ENCODE measurements around the gene SLC6A19.

The SLC6A19 gene

GRCh38 chr5:1163366-1163765 is 38.0 kb upstream of the SLC6A19 start:
- no peak overlapping the region for H2BK5ac ChIP-seq (ENCODE audit: low read depth, low read length, poor library complexity, severe bottlenecking)

GRCh38 chr5:1163879-1164278 is 37.5 kb upstream of the SLC6A19 start:
- Histone ChIP-seq H3K4me3 (ENCODE audit: insufficient read depth in 1 of 2, low read depth in 1 of 2, low read length in 2 of 2) (no peak overlapping the region), H4K8ac (ENCODE audit: low read length) (no peak overlapping the region)

More at GRCh38 chr5:1163366-1163765, 38.0 kb upstream of the SLC6A19 start:
- H3K23ac ChIP-seq (ENCODE audit: low read length in 2 of 2): no peak overlapping the region
- no peak overlapping the region for H3K14ac ChIP-seq (ENCODE audit: low read length in 2 of 2)
- peaks cover 50 to 75% of the 10 kb centered on the region in 2 experiments for H3K27me3 ChIP-seq (ENCODE audit: control insufficient read depth in 1 of 2, insufficient read depth in 1 of 2, low read length in 2 of 2)
- no peak overlapping the region for H2AK5ac ChIP-seq (ENCODE audit: low read length, severe bottlenecking)
- no peak overlapping the region for H2BK120ac ChIP-seq (ENCODE audit: low read depth, low read length)
- no peak overlapping the region for H3K27ac ChIP-seq (ENCODE audit: low read length, poor library complexity, severe bottlenecking)
- peaks cover 6% of the 10 kb centered on the region for H3K4me1 ChIP-seq (ENCODE audit: control insufficient read depth, insufficient read depth, low read depth, low read length)
- 88% methylated on average over 12 of the region's 12 CpGs for WGBS
- H3K9ac ChIP-seq (ENCODE audit: low read length): no peak overlapping the region
- H4K91ac ChIP-seq (ENCODE audit: low read length): no peak overlapping the region
- H3K4me2 ChIP-seq (ENCODE audit: low read length, poor library complexity, severe bottlenecking): no peak overlapping the region
- H3K4me3 ChIP-seq (ENCODE audit: insufficient read depth in 1 of 2, low read depth in 1 of 2, low read length in 2 of 2): no peak overlapping the region
- no peak overlapping the region for H3K18ac ChIP-seq (ENCODE audit: low read depth in 1 of 2, low read length in 2 of 2)
- H3K9me3 ChIP-seq (ENCODE audit: control insufficient read depth, low read length): no peaks in the 10 kb centered on the region
- no peaks in the 10 kb centered on the region for H3K79me1 ChIP-seq (replicated peaks; ENCODE audit: low read length, poor library complexity, severe bottlenecking)
- H4K8ac ChIP-seq (ENCODE audit: low read length): no peak overlapping the region
- no peak overlapping the region for H2AFZ ChIP-seq (ENCODE audit: low read depth, low read length)
- no peak for DNase-seq
- H3K36me3 ChIP-seq (ENCODE audit: control insufficient read depth in 1 of 2, insufficient read depth in 2 of 2, low read depth in 1 of 2, low read length in 2 of 2): no peaks in the 10 kb centered on the region
- no peak overlapping the region for H2BK15ac ChIP-seq (ENCODE audit: low read depth, poor library complexity, severe bottlenecking)
- H2BK12ac ChIP-seq (ENCODE audit: low read length in 2 of 2): no peak overlapping the region
- no peak overlapping the region for H3K4ac ChIP-seq (ENCODE audit: low read depth in 1 of 2, low read length in 2 of 2)

GRCh38 chr5:1164696-1165630 is 36.4 kb upstream of the SLC6A19 start:
- Histone ChIP-seq H3K18ac (ENCODE audit: low read depth in 1 of 2, low read length in 2 of 2) (no peak overlapping the region), H3K4me3 (ENCODE audit: insufficient read depth in 1 of 2, low read depth in 1 of 2, low read length in 2 of 2) (no peak overlapping the region), H2BK5ac (ENCODE audit: low read depth, low read length, poor library complexity, severe bottlenecking) (no peak overlapping the region), H3K4me2 (ENCODE audit: low read length, poor library complexity, severe bottlenecking) (no peak overlapping the region), H3K14ac (ENCODE audit: low read length in 2 of 2) (no peak overlapping the region), H4K91ac (ENCODE audit: low read length) (no peak overlapping the region), H3K27ac (ENCODE audit: low read length, poor library complexity, severe bottlenecking) (no peak overlapping the region), H3K4me1 (ENCODE audit: control insufficient read depth, insufficient read depth, low read depth, low read length) (peaks cover 6% of the 10 kb centered on the region), H3K4ac (ENCODE audit: low read depth in 1 of 2, low read length in 2 of 2) (no peak overlapping the region), H3K23ac (ENCODE audit: low read length in 2 of 2) (peak overlapping the region in 1 of 2 experiments; percentile 36), H2BK120ac (ENCODE audit: low read depth, low read length) (no peak overlapping the region), H3K9me3 (ENCODE audit: control insufficient read depth, low read length) (no peaks in the 10 kb centered on the region), H2BK12ac (ENCODE audit: low read length in 2 of 2) (no peak overlapping the region), H3K27me3 (ENCODE audit: control insufficient read depth in 1 of 2, insufficient read depth in 1 of 2, low read length in 2 of 2) (peaks cover 36 to 84% of the 10 kb centered on the region in 2 experiments), H2AFZ (ENCODE audit: low read depth, low read length) (no peak overlapping the region), H2BK15ac (ENCODE audit: low read depth, poor library complexity, severe bottlenecking) (no peak overlapping the region), H3K36me3 (ENCODE audit: control insufficient read depth in 1 of 2, insufficient read depth in 2 of 2, low read depth in 1 of 2, low read length in 2 of 2) (no peaks in the 10 kb centered on the region), H2AK5ac (ENCODE audit: low read length, severe bottlenecking) (no peak overlapping the region), H4K8ac (ENCODE audit: low read length) (no peak overlapping the region), H3K9ac (ENCODE audit: low read length) (no peak overlapping the region), H3K79me1 (replicated peaks; ENCODE audit: low read length, poor library complexity, severe bottlenecking) (no peaks in the 10 kb centered on the region)
- 83% methylated on average over 26 of the region's 27 CpGs for WGBS
- DNase-seq: no peak

More at GRCh38 chr5:1163879-1164278, 37.5 kb upstream of the SLC6A19 start:
- no peak overlapping the region for H3K4me2 ChIP-seq (ENCODE audit: low read length, poor library complexity, severe bottlenecking)
- H3K9me3 ChIP-seq (ENCODE audit: control insufficient read depth, low read length): no peaks in the 10 kb centered on the region
- DNase-seq: no peak
- no peak overlapping the region for H3K27ac ChIP-seq (ENCODE audit: low read length, poor library complexity, severe bottlenecking)
- no peak overlapping the region for H3K23ac ChIP-seq (ENCODE audit: low read length in 2 of 2)
- no peak overlapping the region for H3K14ac ChIP-seq (ENCODE audit: low read length in 2 of 2)
- no peak overlapping the region for H2BK12ac ChIP-seq (ENCODE audit: low read length in 2 of 2)
- no peak overlapping the region for H4K91ac ChIP-seq (ENCODE audit: low read length)
- no peak overlapping the region for H2AFZ ChIP-seq (ENCODE audit: low read depth, low read length)
- no peak overlapping the region for H2AK5ac ChIP-seq (ENCODE audit: low read length, severe bottlenecking)
- WGBS: 91% methylated on average over 14 of the region's 14 CpGs
- peaks cover 47 to 80% of the 10 kb centered on the region in 2 experiments for H3K27me3 ChIP-seq (ENCODE audit: control insufficient read depth in 1 of 2, insufficient read depth in 1 of 2, low read length in 2 of 2)
- peaks cover 6% of the 10 kb centered on the region for H3K4me1 ChIP-seq (ENCODE audit: control insufficient read depth, insufficient read depth, low read depth, low read length)
- no peaks in the 10 kb centered on the region for H3K36me3 ChIP-seq (ENCODE audit: control insufficient read depth in 1 of 2, insufficient read depth in 2 of 2, low read depth in 1 of 2, low read length in 2 of 2)
- H3K79me1 ChIP-seq (replicated peaks; ENCODE audit: low read length, poor library complexity, severe bottlenecking): no peaks in the 10 kb centered on the region
- H2BK120ac ChIP-seq (ENCODE audit: low read depth, low read length): no peak overlapping the region
- H2BK5ac ChIP-seq (ENCODE audit: low read depth, low read length, poor library complexity, severe bottlenecking): no peak overlapping the region
- H3K4ac ChIP-seq (ENCODE audit: low read depth in 1 of 2, low read length in 2 of 2): no peak overlapping the region
- no peak overlapping the region for H2BK15ac ChIP-seq (ENCODE audit: low read depth, poor library complexity, severe bottlenecking)
- H3K18ac ChIP-seq (ENCODE audit: low read depth in 1 of 2, low read length in 2 of 2): no peak overlapping the region
- H3K9ac ChIP-seq (ENCODE audit: low read length): no peak overlapping the region

GRCh38 chr5:1165864-1166263 is 35.5 kb upstream of the SLC6A19 start:
- Histone ChIP-seq H2AFZ (ENCODE audit: low read depth, low read length) (no peak overlapping the region), H3K4me2 (ENCODE audit: low read length, poor library complexity, severe bottlenecking) (no peak overlapping the region), H2BK120ac (ENCODE audit: low read depth, low read length) (no peak overlapping the region)

More at GRCh38 chr5:1165864-1166263, 35.5 kb upstream of the SLC6A19 start:
- Histone ChIP-seq H3K36me3 (ENCODE audit: control insufficient read depth in 1 of 2, insufficient read depth in 2 of 2, low read depth in 1 of 2, low read length in 2 of 2) (no peaks in the 10 kb centered on the region), H3K27me3 (ENCODE audit: control insufficient read depth in 1 of 2, insufficient read depth in 1 of 2, low read length in 2 of 2) (peaks cover 31 to 80% of the 10 kb centered on the region in 2 experiments), H3K9ac (ENCODE audit: low read length) (no peak overlapping the region), H2BK5ac (ENCODE audit: low read depth, low read length, poor library complexity, severe bottlenecking) (no peak overlapping the region), H3K27ac (ENCODE audit: low read length, poor library complexity, severe bottlenecking) (no peak overlapping the region), H4K91ac (ENCODE audit: low read length) (no peak overlapping the region), H2BK15ac (ENCODE audit: low read depth, poor library complexity, severe bottlenecking) (no peak overlapping the region), H3K14ac (ENCODE audit: low read length in 2 of 2) (no peak overlapping the region), H3K18ac (ENCODE audit: low read depth in 1 of 2, low read length in 2 of 2) (no peak overlapping the region), H2AK5ac (ENCODE audit: low read length, severe bottlenecking) (no peak overlapping the region), H3K9me3 (ENCODE audit: control insufficient read depth, low read length) (no peaks in the 10 kb centered on the region), H3K79me1 (replicated peaks; ENCODE audit: low read length, poor library complexity, severe bottlenecking) (no peaks in the 10 kb centered on the region), H3K4me3 (ENCODE audit: insufficient read depth in 1 of 2, low read depth in 1 of 2, low read length in 2 of 2) (no peak overlapping the region), H2BK12ac (ENCODE audit: low read length in 2 of 2) (no peak overlapping the region), H4K8ac (ENCODE audit: low read length) (no peak overlapping the region), H3K4me1 (ENCODE audit: control insufficient read depth, insufficient read depth, low read depth, low read length) (peaks cover 6% of the 10 kb centered on the region), H3K4ac (ENCODE audit: low read depth in 1 of 2, low read length in 2 of 2) (no peak overlapping the region), H3K23ac (ENCODE audit: low read length in 2 of 2) (no peak overlapping the region)
- DNase-seq: no peak

Measured in mesenchymal stem cell (in vitro differentiated cells and primary cell).